GM19395 (cell line): ENCODE measurements around the gene PAX7.

Source experiments
- ATAC-seq: cut with Tn5 transposase; IDR thresholded peaks from one replicate; pipeline ENCODE4 v1.9.1; 2021; ENCODE audit warnings: mild to moderate bottlenecking, moderate library complexity; ENCODE audit not compliant: unreplicated experiment

Gene PAX7

DNA sequence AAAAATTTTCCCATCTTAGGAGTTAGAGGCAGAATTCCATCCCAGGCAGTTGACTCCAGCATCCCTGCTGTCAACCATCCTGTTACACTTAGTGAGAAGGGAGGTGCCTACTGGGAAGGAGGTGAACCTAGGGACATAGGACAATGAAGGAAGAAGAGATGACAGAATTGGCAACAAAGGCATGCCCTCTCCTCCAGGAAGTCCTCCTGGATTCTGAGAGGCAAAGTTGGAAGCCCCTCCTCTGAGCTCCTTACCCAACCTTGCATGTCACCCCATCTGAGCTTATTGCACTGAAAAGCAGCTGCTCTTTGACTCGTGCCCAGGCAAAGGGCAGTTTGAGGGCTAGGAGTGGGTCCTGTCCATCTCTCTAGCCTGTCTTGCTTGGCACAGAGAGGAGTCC, 66.9 kb downstream of the PAX7 start:
- ATAC-seq, result no peak

DNA sequence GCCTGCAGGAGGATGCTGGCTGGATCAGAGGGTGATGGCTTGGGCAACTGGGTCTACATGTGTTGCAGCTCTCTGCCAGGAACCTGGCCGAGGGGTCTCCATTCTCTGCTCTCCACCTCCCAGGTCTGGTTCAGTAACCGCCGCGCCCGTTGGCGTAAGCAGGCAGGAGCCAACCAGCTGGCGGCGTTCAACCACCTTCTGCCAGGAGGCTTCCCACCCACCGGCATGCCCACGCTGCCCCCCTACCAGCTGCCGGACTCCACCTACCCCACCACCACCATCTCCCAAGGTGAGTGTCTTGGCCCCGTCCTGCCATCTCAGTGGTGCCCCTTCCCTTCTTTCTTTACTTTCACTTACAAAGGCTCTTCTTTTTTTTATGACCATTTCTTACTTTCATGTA, 69.9 kb downstream of the PAX7 start:
- ATAC-seq, result no peak

DNA sequence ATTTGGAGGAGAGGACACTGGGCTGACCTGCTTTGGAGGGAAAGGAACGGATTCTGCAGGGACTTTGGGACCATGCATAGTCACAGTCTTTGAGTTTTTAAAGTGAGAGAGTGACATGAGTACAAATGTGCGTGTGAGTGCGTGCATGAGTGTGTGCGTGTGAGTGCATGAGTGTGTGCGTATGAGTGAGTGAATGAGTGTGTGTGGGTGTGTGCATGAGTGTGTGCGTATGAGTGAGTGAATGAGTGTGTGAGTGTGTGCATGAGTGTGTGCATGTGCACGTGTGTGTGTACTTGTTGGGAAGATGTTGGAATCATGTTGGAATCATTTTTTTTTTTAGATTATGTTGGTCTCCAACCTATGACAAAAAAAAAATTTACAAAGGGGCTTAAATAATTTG, 70.5 kb downstream of the PAX7 start:
- ATAC-seq, result no peak

DNA sequence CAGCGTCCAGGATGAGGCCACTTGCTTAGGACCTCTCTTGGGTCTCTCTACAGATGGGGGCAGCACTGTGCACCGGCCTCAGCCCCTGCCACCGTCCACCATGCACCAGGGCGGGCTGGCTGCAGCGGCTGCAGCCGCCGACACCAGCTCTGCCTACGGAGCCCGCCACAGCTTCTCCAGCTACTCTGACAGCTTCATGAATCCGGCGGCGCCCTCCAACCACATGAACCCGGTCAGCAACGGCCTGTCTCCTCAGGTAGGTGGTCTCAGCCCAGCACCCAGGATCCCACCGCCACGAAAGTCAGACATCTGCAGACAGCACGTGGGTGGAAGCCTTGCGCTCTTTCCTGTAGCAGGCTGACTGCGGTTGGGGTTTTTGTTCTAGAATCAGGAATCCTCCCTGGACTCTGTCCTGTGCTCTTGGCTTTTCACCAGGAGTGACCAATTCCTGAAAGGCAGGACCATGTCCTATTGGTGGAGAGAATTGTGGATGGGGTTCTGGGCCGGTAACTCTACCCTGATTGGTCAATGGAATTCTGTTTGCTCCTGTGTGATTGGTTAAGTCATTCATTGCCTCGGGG, 72.5 kb downstream of the PAX7 start:
- no peak for ATAC-seq

DNA sequence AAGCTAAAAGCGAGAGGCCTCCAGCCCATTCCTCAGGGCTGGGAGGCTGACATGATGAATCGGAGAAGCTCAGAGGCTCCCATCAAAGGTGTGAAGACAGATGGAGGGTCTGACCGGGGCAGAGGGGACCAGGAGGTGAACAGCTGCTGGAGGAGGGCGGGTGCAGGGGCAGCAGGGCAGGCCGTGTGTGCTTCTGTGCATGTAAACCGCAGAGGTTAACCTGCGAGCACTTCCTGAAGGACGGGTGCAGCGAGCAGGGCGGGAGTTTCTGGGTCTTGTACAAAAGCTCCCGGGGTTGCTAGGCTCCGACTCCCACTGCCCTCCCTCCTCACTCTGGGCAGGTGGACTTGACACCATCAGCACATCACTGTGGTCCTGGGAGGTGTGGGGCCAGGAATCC, 75.2 kb downstream of the PAX7 start:
- ATAC-seq, result no peak

DNA sequence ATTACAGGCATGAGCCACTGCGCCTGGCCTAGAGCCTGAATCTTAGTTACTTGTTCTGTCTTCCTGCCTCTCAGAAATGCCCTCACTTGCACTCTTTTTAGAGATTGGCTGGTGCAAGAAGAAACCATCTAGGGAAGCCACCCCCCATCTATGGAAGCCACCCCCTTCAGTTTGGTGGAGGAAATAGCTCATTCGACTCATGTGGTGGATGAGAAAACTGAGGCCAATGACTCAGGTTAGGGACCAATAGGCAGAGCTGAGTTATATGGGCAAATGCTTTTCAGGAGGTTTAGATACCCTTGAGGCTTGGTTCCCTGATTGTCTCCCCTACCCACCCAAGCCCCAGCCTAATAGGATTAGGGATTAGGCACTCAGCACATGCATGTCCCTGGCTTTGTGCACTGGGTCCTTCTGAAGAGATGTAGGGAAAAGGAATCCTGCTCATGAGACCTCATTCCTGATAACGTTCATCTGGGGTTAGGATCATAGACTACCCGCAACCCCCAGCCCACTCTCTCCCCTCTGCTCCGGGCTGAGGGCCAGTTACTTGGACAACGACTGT, 77.1 kb downstream of the PAX7 start:
- no peak for ATAC-seq

DNA sequence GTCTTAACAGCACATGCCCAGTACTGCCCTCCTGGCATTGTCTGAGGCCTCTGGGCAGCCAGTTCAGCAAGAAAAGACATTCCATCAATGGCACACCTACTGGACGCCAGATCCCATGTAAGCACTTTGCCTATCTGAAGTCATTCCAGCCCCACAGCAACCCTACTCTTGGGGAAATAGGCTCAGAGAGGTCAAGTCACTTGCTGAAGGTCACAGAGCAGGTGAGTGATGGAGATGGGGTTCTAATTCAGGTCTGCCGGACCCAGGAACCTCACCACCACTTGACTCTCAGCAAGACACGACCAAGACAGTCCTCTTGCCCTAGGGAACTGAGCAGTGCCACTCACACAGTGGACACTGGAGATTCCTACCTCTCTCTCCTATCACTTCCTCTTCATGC, 79.4 kb downstream of the PAX7 start:
- ATAC-seq, result no peak

DNA sequence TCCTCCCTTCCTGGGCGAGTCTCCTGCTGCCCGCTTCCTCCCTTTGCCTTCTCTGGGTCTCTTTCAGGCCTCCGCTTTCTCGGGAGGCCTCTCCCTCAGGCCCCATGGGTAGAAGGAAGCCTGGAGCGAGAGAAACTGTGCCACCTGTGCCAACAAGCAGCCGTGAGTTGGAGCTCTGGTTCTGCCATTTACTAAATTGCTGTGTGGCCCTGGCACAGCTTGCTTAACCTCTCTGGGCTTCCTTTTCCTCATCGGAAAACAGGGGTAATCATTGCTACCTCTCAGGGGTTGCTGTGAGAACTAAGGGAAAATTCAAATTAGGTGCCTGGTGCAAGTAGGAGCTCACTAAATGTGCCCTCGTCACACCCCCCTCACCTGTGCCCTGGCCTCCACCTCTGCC, 80.4 kb downstream of the PAX7 start:
- ATAC-seq, result no peak

DNA sequence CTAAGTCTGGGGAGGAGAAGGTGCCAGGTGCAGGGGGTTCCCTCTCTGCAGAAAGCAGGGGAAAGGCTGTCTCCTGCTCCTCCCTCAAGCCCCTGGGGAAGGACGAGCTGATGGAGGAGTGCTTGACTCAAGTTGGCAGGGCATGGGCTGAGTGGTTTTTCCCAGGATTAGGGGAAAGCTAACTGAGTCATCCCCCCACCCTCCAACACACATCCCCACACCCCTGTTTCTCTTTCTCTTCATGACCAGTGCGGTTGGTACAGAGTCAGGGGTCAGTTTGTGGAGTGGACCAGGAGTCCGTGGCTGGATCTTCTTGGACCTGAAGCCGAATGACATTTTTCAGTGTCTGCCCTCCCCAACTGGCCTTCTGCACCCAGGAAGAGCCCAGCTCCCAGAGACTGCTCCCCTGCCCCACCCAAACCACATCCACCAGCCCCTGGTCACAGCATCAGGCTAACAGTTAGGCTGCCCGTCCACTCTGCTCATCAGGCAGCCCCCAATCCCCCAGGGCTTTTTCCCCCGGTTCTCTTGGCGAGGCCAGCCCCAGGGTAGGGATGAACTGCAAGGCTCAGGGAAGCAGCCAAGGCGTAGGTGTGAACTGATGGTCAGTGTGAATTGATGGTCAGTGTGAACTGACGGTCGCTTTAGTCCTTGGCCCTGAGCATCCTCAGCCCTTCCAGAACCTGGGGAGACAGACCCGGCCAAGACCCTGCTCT, 81.0 kb downstream of the PAX7 start:
- no peak for ATAC-seq

DNA sequence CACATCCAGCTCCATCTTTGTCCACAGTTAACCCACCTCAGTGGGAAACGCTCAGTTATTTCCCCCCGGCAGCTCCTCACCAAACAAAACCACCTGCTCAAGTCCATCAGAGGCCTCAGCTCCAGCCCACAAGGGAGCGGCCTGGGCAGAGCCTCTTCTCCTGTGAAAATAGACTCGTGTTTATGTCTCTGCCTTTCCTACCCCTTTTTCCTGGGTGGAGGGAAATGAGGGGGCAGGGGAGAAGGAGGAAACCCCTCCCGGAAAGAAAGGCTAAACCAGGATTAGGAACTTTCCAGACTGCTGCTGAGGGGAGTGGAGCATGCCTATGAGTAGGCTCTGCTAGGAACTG, 81.6 kb downstream of the PAX7 start:
- no peak for ATAC-seq

DNA sequence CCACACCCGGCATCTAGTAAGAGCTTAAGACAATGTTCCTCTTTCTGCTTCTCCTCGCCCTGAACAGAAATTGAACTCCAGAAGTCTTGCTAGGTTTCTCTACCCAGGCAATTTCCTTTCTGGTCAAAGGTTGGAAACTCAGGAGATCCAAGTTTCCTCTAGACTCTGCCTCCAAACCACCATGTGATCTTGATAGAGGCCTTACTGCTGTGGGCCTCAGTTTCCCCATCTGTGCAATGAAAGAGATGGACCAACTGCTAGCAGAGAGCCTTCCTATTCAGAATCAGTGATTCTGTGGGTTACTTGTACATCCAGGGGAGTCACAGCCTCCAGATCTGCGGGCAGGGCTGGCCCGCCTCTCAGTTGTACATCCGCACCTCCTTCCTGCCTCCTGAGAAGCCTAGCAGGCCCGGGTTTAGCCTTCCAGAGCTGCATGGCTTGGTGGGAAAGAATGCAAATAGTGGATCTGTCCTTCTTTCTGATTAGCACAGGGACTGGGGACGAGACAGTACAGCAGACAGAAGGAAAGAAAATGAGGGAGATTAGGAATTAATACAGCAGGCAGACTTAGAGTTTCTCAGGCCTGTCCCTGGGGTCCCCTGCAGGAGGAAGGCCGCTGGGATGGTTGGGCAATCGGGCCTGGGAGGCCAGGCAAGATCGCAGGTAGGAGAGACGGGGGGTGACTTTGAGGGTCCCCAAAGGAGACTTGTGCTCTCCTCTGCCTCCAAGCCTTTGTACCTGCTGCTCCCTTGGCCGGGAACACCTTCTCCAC, 83.9 kb downstream of the PAX7 start:
- ATAC-seq, result no peak

DNA sequence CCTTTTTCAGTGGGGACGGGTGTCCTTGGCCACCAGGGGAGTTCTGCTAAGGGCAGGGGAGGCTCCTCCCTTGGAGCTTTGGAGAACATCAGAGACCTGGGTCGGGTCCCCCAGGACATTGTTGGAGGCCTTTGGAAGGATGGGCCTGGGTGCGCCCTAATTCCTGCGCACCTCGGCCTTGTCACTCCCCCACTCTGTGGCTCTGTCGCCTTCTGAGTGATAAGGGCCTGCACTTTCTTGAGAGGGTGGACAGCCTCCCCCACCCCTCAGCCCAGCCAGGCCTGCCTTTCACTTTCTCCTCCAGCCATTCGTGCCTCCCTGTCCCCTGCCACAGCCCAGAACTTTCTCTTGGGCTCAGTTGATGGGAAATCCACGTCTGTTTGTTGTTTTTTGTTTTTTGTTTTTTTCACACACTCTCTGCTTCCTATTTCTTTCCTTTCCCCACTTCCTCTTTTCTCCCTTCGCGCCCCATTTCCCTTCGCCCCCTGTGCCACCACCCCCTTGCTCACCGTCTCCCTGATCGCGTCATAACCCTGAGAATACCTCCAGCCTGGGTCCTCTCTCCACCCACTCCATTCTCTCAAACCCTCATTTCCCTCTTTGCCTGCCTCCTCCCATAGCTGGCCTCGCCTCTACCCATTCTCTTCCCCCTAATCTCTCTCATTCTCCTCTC, 85.6 kb downstream of the PAX7 start:
- no peak for ATAC-seq

DNA sequence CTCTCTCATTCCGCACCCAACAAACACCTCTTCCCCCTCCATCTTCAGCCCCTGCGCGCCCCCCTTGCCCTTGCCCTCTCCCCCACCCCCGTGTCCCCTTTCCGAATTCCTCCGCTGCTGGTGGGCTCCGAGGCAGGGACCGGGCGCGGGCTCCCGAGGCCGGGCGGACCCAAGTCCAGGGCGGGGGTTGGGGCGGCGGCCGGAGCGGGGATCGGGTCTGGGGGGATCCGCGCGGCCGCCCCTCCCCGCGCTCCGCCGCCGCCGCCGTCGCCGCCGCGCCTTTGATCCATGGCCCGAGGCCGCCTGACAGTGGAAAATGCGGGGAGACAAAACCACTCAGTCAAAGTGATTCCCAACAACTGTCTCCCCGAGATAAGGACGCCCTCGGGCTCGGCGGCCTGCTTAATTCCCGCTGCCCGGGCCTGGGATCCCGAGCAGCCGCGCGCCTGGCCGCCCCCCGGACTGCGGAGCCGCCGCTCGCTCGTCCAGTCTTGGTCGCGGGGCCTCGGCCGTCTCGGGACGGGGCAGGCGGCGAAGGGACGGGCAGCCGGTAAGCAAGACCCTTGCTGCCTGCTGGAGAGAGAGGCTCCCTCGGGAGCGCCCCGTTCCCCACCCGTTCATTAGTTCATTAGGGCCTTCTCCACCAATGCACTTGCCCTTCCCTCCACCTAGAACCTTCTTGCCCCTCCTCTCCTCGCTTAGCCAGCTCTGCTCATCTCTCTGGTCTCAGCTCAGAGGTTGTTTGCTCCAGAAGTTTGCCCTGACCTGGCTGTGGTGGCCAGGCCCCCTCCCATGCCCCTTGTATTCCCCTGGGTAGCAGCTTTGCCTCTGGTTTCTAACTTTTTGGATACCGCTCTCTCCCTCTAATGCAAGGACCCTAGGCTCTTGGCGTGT, 86.4 kb downstream of the PAX7 start:
- ATAC-seq, result no peak

DNA sequence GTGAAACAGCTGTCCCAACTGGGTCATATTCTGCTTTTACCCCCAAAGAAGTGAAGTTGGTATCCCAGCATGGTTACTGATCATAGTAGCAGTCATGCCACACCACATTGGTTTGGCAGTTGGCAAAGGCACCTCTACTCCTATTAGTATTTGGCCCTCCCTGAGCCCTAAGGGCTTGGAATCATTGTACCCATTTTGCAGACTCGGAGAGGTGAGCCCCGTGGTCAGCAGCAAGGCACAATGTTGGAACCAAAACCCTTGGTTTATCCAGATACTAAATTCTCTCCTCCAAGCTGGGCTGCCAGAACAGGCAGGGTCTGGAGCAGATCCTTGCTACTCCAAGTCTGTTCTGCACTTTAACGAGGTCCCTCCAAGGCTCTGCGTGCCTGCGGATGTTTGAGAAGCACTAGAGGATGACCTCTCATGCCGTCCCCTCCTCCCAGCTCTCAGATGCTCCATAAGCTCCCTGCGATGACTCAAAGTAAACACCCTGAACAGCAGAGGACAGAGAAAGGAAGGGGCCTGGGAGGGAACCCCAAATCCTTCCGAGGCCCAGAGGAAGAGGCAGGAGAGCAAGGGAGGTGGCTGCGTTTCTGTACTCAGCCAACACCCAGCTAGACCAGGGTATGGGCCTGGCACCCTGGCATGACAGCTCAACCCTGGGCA, 89.3 kb downstream of the PAX7 start:
- no peak for ATAC-seq

DNA sequence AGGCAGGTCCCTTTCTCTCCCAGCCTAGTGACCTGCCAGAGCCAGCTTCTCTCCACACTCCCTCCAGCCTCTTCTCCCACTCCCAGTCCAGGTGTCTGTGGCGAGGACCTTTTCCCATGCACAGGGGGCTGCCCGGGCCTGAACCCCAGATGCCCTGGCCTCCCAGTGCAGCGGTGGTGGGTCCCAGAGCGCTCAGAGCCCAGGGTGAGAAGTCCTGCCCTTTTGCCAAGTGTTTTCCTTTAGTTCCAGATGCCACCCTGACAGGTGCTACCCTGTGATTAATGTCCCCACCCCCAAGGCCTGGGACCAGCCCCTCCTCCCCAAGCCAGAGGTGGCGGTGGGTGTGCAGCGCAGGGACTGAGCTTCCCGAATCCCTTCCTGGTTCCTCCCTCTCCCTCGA, 90.4 kb downstream of the PAX7 start:
- ATAC-seq, result no peak

DNA sequence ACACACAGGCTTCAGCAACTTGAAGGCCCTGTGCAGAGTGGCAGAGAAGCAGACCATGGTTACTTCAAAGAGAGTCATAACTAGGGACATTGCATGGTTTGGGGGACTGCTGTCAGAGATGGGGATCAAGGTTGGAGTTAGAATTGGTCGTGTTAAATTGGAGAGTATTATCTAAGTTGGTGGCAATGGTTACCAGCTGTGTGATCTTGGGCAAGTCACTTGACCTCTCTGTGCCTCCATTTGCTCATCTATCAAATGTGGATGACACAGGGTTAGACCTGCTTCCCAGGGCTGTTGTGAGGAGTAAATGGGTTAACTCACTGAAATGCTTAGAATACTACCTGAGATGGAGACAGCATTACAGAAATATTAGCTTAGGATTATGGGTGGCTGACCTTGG, 91.1 kb downstream of the PAX7 start:
- no peak for ATAC-seq

DNA sequence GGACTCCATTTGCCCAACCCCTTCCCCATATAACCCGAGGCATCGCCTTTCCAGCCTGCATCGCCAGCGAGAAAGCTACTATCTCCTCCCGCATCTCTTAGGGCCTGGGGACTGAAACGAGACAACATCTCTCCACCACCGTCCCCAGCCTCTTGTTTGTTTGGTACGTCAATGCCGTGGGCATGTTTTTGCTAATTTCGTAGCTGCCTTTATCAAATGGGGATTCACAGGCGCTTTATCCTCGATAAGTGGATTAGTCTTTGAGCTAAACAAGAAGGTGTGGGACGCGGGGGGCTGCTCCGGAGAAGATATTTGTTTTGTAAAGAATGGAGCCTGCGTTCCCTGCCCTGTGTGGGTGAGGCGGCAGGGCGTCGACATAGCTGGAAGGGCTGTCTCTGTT, 91.6 kb downstream of the PAX7 start:
- no peak for ATAC-seq

DNA sequence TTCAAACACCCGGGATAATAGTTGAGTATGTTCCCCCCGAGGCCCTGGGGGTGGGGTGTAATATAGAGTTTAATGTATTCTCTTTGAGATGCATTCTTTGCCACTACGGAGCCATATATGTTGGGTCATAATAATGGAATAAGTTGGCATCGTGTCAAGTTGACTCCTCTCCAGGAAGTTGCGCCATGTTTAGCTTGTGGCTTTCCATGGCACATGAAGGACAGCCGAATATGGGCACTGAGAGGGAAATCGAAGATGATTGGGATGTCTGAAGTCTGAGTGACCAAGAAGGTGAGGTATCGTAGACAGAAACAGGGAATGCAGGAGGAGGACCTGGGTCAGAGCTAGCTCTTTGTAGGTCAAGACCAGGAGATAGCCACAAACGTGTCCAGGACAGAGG, 92.6 kb downstream of the PAX7 start:
- no peak for ATAC-seq

DNA sequence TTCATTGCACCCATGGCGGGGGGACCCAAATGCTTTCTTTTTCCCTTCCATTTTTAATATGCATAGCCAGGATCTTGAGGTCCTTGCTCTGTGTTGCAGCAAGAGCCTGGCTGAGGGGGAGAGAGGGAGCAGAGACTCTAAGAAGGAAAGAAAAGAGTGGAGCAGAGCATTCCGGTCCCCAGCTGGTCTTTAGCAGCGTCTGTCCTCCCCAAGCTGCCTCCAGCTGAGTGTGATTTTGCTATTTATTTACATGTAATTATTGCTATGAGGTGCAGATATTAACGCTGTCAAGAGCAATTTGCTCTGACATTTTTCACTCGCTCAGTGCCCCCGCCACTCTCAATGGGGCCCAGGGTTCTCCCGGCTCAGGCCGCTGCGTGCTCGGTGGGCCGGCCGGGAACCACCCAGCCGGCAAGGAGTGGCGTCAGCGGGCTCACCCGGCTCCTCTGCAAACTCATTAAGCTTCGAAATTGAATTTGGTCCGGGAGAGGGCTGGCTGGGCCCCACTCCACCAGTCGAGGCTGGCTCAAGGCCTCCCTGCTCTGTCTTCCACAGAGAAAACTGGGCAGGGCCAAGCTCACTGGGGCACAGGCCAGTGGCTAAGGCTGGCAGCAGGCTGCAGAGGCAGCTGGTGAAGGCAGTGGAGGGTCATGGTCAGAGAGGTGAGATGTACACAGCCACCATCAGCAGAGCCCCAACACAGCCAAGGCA, 93.2 kb downstream of the PAX7 start:
- no peak for ATAC-seq
